ENCODE data around the gene ATOX1. TPM values are rescaled to one million over a fixed set of nuclear protein-coding genes. Genes with fewer than 3 reads are reported as not detected.

Gene ATOX1
- total RNA-seq, 1 donor from 2014 or later = 91.6 TPM

- peak; percentile 45 for TF ChIP-seq CTCF (IDR thresholded peaks at IDR 0.05; ENCODE audit: insufficient read depth, low read length, poor library complexity, severe bottlenecking)
- DNase-seq (ENCODE audit: low read depth) = no peak
Measured at GRCh38 chr5:151719228-151720000, 39.0 kb downstream of the ATOX1 start.

GRCh38 chr5:151718646-151719045, 39.8 kb downstream of the ATOX1 start:
- H3K27me3 ChIP-seq (ENCODE audit: control insufficient read depth, insufficient read depth, low read length) = no peaks in the 10 kb centered on the region
- no peak for DNase-seq (ENCODE audit: low read depth)
- TF ChIP-seq CTCF (IDR thresholded peaks at IDR 0.05; ENCODE audit: insufficient read depth, low read length, poor library complexity, severe bottlenecking) = no peak
- no peaks in the 10 kb centered on the region for H3K36me3 ChIP-seq (ENCODE audit: control insufficient read depth, insufficient read depth, low read length)
- no peak overlapping the region for H3K4me3 ChIP-seq (ENCODE audit: low read depth, low read length)

More at GRCh38 chr5:151719228-151720000, 39.0 kb downstream of the ATOX1 start:
- H3K36me3 ChIP-seq (ENCODE audit: control insufficient read depth, insufficient read depth, low read length) = no peaks in the 10 kb centered on the region
- H3K27me3 ChIP-seq (ENCODE audit: control insufficient read depth, insufficient read depth, low read length) = no peaks in the 10 kb centered on the region
- H3K4me3 ChIP-seq (ENCODE audit: low read depth, low read length) = no peak overlapping the region

GRCh38 chr5:151718153-151718552, 40.3 kb downstream of the ATOX1 start:
- no peaks in the 10 kb centered on the region for H3K36me3 ChIP-seq (ENCODE audit: control insufficient read depth, insufficient read depth, low read length)
- DNase-seq (ENCODE audit: low read depth) = no peak
- no peaks in the 10 kb centered on the region for H3K27me3 ChIP-seq (ENCODE audit: control insufficient read depth, insufficient read depth, low read length)
- H3K4me3 ChIP-seq (ENCODE audit: low read depth, low read length) = no peak overlapping the region
- no peak for TF ChIP-seq CTCF (IDR thresholded peaks at IDR 0.05; ENCODE audit: insufficient read depth, low read length, poor library complexity, severe bottlenecking)

GRCh38 chr5:151717416-151717815, 41.0 kb downstream of the ATOX1 start:
- H3K27me3 ChIP-seq (ENCODE audit: control insufficient read depth, insufficient read depth, low read length) = no peaks in the 10 kb centered on the region
- TF ChIP-seq CTCF (IDR thresholded peaks at IDR 0.05; ENCODE audit: insufficient read depth, low read length, poor library complexity, severe bottlenecking) = no peak
- no peak overlapping the region for H3K4me3 ChIP-seq (ENCODE audit: low read depth, low read length)
- DNase-seq (ENCODE audit: low read depth) = no peak
- no peaks in the 10 kb centered on the region for H3K36me3 ChIP-seq (ENCODE audit: control insufficient read depth, insufficient read depth, low read length)

- no peak for DNase-seq (ENCODE audit: low read depth)
- no peaks in the 10 kb centered on the region for H3K27me3 ChIP-seq (ENCODE audit: control insufficient read depth, insufficient read depth, low read length)
- TF ChIP-seq CTCF (IDR thresholded peaks at IDR 0.05; ENCODE audit: insufficient read depth, low read length, poor library complexity, severe bottlenecking) = no peak
Measured at GRCh38 chr5:151709109-151709735, 49.2 kb downstream of the ATOX1 start.

More at GRCh38 chr5:151709109-151709735, 49.2 kb downstream of the ATOX1 start:
- Histone ChIP-seq H3K4me3 (ENCODE audit: low read depth, low read length) (no peak overlapping the region), H3K36me3 (ENCODE audit: control insufficient read depth, insufficient read depth, low read length) (no peaks in the 10 kb centered on the region)
